CD4-positive, alpha-beta T cell treated with Interleukin-4 for 4 hours (primary cell): ENCODE measurements around the gene WDR73.
"Not testable (repeated sequence)": the region's sequence is repeated elsewhere in the genome, so short reads cannot be mapped to it uniquely, and the experiment has no call there.

Source experiments
- DNase-seq: peaks from one replicate; pipeline ENCODE4 v3.0.0-alpha.2; 2020

Gene WDR73

GRCh38 chr15:84653910-84654688, at the start of gene WDR73:
TSS of gene WDR73 (minus strand) at chr15:84654283. CDS start at chr15:84654274, 9 bp downstream.
- DNase-seq: peak; percentile 95

DNA sequence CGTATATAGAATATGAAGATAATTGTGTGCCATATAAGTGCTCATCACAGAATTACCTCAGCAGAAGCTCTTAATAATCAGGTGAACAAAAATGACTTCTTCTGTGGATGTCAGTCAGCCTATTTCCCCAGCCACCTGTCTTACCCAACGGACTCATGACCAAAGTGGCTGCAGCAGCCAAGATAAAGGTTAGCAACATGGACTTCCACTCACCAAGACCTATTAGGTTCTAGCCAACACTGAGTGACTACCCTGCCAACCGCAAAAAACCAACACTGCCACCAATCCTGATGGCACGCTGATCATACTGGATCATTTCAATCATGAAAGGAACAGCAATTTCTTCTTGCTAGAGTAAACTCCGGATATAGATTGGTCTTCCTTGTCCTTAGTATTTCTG, 49.7 kb upstream of the WDR73 start:
- no peak for DNase-seq

DNA sequence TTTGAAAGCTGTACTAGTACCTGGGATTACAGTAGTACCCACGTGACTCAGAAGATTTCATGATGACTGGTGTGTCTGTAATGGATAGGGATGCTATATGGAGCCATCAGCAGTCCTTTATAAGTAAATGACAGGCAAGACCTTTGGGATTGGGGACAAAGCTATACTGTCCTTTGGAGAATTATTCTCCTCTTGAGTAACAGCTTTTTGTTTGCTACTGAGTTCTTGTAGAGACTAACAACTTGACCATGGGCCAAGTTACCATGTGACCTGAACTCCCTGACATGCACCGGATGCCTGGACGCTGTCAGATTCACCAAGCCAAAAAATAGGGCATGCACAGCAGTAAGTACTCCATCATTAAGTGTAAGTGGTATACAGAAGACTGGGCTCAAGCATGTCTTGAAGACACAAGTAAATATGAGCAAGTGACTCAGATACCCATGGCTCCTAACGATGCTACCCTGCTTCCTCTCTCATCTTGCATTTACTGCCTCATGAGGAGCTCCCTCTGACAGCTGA, 48.9 kb upstream of the WDR73 start:
- DNase-seq: no peak

- DNase-seq: no peak
These were observed 45.6 kb upstream of the WDR73 start for GRCh38 chr15:84699538-84700191.

DNA sequence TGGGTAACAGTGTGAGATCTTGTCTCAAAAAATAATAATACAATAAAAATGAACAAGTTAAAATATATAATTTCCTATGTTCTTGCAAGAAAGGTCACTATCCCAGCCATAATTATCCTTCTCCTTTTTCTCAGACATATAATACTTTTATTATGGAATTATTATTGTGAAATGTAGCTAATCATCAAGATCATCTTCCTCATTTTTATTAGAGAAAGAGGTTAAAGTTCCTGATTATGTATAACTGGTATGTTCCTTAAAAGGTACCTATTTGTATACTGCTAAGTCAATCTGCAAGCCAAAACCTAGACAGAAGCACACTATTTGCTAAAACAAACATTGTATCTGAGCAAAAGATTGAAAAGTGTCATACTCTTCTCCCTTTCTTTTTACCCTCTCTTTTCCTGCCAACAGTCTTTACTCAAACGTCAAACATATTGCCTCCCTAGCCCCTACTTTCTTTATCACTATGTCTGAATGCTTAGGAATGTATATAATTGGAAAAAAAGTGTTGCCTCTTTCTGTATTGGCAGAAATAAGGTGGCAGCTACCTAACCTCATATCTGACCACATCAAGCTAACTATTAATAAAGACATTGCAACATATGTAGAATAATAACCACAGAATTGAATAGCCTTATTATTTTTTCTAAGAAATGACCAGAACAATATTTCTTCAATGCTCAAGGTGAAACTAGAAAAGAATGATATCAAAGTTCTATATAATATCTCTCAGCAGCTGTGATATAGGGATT, 43.3 kb upstream of the WDR73 start:
- no peak for DNase-seq

DNA sequence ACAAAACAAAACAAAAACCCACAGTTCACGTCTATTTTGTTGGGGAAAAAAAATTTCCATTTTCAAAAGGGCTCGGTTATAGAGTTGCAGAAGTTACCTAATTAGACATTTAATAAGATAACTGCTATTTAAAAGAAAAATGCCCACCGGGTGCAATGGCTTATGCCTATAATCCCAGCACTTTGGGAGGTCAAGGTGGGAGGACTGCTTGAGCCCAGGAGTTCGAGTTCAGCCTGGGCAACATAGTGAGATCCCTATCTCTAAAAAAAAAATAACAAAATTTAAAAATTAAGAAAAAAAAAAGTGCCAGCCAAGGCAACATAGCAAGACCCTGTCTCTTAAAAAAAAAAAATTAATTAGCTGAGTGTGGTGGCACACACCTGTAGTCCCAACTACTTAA, 42.7 kb upstream of the WDR73 start:
- no peak for DNase-seq

DNA sequence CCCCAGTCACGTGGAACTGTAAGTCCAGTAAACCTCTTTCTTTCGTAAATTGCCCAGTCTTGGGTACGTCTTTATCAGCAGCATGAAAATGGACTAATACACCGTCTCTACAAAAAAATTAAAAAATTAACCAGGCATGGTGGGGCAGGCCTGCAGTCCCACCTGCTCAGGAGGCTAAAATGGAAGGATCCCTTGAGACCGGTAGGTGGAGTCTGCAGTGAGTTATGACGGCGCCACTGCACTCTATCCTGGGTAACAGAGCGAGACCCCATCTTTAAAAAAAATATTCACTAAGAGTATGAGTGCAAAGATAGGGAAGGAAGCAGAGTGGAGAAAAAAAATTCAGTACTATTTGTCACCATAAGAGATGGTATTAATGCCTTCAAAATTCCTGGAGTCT, 36.3 kb upstream of the WDR73 start:
- DNase-seq: no peak

- no peak for DNase-seq
These were observed 35.8 kb upstream of the WDR73 start for GRCh38 chr15:84689858-84690257.

GRCh38 chr15:84686446-84686845, 32.4 kb upstream of the WDR73 start:
- DNase-seq: not testable (repeated sequence)

DNA sequence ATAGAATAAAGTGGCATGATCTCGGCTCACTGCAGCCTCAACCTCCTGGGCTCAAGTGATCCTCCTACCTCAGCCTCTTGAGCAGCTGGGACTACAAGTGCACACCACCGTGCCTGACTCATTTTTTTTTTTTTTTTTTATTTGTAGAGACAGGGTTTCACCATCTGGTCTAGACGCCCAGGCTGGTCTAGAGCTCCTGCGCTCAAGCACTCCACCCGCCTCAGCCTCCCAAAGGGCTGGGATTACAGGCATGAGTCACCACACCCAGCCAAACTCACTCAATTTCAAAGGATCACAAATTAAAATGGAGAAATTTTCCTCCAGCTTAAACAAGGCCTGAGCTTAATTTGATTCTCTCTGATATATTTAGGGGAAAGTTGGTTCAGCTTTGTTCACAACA, 31.2 kb upstream of the WDR73 start:
- DNase-seq: no peak

DNA sequence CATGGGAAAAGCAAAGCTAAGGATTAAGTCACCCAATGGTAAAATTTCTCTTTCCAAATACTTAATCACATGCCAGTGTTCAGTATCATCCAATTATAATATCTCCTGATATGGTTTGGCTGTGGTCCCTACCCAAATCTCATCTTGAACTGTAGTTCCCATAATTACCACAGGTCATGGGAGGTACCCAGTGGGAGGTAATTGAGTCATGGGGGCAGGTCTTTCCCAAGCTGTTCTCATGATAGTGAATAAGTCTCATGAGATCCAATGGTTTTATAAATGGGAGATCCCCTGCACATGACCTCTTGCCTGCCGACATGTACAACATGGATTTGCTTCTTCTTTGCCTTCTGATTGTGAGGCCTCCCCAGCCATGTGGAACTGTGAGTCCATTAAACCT, 30.0 kb upstream of the WDR73 start:
- DNase-seq: no peak

DNA sequence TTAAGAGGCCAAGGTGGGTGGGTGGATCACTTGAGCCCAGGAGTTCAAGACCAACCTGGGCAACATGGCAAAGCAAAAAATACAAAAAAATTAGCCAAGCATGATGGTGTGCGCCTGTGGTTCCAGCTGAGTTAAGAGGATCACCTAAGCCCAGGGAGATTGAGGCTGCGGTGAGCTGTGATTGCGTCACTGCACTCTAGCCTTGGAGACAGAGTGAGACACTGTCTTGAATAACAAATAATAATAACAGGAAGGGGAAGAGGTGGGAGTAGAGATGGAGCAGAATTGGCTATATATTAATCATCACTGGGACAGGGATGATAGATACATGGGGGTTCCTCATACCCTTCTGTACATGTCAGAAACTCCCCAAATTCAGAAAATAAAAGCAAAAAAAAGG, 27.7 kb upstream of the WDR73 start:
- peak; percentile 57 for DNase-seq

- no peak for DNase-seq
These were observed 17.1 kb upstream of the WDR73 start for GRCh38 chr15:84671211-84671610.

DNA sequence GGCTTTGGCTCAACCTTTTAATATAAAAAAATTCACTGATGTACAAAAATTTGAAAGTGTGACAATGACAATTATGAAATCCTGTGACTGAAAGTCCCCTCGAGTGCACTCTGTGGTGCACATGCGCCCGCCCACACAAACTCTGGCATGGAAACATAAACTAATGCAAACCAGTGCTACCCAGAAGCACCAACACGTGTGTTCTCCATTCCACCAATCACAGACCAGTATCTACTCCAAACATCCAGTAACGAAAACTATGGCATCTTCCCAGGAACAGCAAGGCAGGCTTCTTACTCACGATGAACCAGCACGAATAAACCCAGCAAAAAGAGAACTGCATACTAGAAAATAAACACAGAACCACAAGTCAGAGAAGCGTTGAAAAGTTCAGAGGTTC, 15.6 kb upstream of the WDR73 start:
- no peak for DNase-seq

- no peak for DNase-seq
These were observed 14.3 kb upstream of the WDR73 start for GRCh38 chr15:84668221-84668982.

DNA sequence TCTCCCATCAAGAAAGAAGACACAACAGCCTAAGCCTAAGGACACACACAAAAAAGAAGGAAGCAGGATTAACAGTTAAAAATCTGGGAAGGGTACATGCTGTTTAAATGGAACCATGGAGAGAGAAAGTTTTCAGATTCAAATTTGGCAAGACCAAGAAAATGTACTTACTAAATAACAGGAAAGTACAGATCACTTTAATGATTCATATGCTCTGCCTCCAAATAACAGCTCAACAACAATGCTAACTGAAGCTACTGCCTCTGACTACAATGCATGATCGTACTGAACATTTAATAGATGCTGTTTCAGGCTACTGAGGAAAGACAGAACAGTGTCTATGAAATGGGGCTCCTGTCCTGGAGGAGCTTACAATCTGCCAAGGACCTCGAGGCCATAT, 12.3 kb upstream of the WDR73 start:
- DNase-seq: no peak

DNA sequence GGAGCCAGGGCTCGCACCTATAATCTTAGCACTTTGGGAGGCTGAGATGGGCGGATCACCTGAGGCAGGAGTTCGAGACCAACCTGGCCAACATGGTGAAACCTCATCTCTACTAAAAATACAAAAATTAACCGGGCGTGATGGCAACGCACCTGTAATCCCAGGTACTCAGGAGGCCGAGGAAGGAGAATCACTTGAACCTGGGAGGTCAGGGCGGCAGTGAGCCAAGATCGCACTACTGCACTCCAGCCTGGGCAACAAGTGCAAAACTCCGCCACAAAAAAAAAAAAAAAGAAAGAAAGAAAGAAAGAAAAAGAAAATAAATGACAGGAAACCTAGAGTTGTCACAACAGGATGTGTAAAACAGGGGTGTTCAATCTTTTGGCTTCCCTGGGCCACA, 6.9 kb upstream of the WDR73 start:
- no peak for DNase-seq

- no peak for DNase-seq
These were observed 6.1 kb upstream of the WDR73 start for GRCh38 chr15:84659904-84660781.

DNA sequence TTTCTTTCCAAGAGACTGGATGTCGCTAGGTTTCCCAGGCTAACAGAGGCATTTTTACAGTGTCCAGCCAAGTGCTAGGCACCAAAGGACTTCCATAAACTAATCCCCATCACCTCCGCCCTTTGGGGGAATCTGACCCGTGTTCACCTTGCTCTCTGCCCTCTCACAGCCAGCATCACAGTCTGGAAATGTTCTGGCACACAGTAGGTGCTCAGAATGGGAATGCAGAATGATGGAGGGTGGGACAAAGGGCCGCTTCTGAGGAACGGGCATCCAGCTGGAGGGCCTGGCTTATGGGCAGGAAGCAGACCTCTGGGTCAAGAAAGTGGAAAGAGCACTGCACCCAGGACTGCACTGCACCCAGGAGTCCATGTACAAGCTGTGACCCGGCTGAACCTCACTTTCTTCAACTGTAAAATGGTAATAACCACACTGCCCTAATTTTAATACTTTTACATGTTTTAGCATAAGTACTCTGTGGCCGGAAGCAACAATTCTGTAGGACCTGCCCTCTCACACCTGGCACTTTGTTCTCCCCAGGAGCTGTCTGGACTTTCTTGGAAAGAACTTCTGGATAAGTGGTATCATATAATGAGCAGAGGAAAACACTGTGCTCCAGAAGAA, 4.8 kb upstream of the WDR73 start:
- DNase-seq: no peak

DNA sequence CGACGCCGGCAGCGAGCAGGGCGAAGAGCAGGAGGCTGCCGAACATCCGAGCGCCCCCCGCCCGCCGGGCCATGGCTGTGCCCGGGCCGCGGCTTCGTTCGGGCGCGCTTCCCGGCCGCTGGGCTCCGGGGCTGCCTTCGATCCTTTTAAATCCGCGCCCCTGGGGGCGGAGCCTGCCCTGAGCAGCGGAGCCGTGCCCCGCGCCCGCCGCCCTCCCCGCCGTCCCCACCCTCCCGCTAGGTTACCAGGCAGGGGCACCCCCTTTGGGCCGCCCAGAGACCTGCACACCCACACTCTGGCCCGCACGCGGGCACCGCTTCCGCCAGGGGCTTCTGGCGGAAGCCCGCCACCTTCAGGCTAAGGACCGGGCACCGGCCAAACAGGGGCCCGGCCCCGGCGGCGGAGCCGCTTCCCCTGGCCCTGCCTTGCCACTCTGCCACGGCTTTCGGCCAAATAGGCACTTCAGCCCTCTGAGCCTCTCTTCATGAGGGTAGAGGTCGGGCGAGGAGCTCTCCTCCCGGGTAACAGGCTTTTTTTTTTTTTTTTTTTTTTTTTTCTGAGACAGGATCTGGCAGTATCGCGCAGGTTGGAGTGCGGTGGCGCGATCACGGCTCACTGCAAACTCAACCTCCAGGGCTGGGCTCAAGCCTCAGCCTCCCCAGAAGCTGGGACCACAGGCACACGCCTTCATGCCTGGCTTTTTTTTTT, 4.2 kb upstream of the WDR73 start, which contains the start of gene NMB:
Gene NMB (minus strand): TSS at position 120 of the 708 bp plus-strand sequence. CDS start 47 bp downstream, at position 73.
- peak; percentile 86 for DNase-seq

DNA sequence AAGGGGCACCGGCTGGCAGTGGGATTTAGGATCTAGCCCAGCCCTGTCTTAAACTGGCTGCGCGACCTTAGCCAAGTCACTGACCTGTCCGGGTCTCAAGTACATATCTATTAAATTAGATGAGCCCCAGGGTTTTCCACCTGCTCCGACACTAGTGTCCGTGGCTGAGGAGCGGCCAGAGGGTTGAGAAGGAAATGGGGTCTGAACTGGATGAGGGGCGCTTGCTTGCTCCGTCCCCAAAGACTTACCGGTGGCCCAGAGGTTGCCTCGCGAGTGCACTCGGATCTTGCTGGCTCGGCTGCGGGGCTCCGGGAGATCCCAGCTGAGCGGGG, 3.6 kb upstream of the WDR73 start:
- no peak for DNase-seq
